Raji (cell line): ENCODE measurements around the gene TCF19.

Source experiments
- POLR2A ChIP-seq: IDR thresholded peaks from 2 replicates; pipeline ENCODE4 v1.6.1; 2011; ENCODE audit warnings: low read depth, low read length, control low read depth; ENCODE audit not compliant: insufficient read depth

TCF19 gene

GRCh38 chr6:31169123-31169857, 10.9 kb downstream of the TCF19 start:
- no peak for TF ChIP-seq POLR2A

GRCh38 chr6:31170600-31170881, 12.2 kb downstream of the TCF19 start, which contains the start of gene POU5F1:
Gene POU5F1 (minus strand): TSS chr6:31170682. CDS start chr6:31170620, 62 bp downstream.
- TF ChIP-seq POLR2A, result no peak

- TF ChIP-seq POLR2A, result no peak
Observed at GRCh38 chr6:31170987-31171671, 12.7 kb downstream of the TCF19 start.

- no peak for TF ChIP-seq POLR2A
Observed at GRCh38 chr6:31171931-31172905, 13.8 kb downstream of the TCF19 start.

- no peak for TF ChIP-seq POLR2A
Observed at GRCh38 chr6:31172973-31173384, 14.6 kb downstream of the TCF19 start.

GRCh38 chr6:31173406-31173805, 15.0 kb downstream of the TCF19 start:
- no peak for TF ChIP-seq POLR2A

GRCh38 chr6:31174378-31174777, 16.0 kb downstream of the TCF19 start:
- TF ChIP-seq POLR2A, result no peak

- TF ChIP-seq POLR2A, result no peak
Observed at GRCh38 chr6:31175971-31176370, 17.6 kb downstream of the TCF19 start.

- TF ChIP-seq POLR2A, result no peak
Observed at GRCh38 chr6:31178143-31179041, 20.0 kb downstream of the TCF19 start.

- TF ChIP-seq POLR2A, result no peak
Observed at GRCh38 chr6:31179042-31179386, 20.6 kb downstream of the TCF19 start.

GRCh38 chr6:31179896-31180295, 21.5 kb downstream of the TCF19 start:
- TF ChIP-seq POLR2A, result no peak

- no peak for TF ChIP-seq POLR2A
Observed at GRCh38 chr6:31180500-31180899, 22.1 kb downstream of the TCF19 start.

- TF ChIP-seq POLR2A, result no peak
Observed at GRCh38 chr6:31186052-31186734, 27.8 kb downstream of the TCF19 start.

GRCh38 chr6:31187780-31188194, 29.4 kb downstream of the TCF19 start:
- TF ChIP-seq POLR2A, result no peak
